Measurements from ENCODE around the gene FAM81A. TPM values are rescaled to one million over a fixed set of nuclear protein-coding genes. Genes with fewer than 3 reads are reported as not detected.
"Not testable (repeated sequence)": the region's sequence is repeated elsewhere in the genome, so short reads cannot be mapped to it uniquely, and the experiment has no call there.

Gene FAM81A
- total RNA-seq, 4 donors from 2014 or later: 0.80 to 8.4 (median 4.6) TPM; not detected in 1

DNA sequence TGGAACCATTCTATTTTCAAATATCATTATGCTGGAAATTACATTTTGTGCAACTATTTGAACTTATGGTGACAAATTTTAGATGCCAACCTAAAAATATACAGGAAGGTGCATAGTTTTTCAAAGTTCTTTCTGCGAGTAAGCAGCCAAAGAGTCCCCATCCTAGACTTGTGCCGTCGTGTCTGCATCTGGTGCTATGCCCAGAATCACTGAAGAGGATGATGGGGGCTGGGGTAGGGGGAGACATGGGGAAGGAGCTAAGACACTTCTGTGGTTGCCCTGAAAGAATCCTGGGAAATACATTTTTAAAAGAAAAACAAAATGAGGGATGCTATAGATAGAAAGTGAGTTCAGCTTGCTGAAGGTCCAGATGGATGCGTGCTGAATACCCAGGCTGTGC lies 21.2 kb upstream of the FAM81A start:
- Histone ChIP-seq H3K27ac (no peak overlapping the region), H3K9me3 (no peaks in the 10 kb centered on the region), H3K27me3 (no peaks in the 10 kb centered on the region), H3K4me3 (no peak overlapping the region), H3K4me1 (peaks cover 5 to 21% (median 19%) of the 10 kb centered on the region in 4 donors), H3K36me3 (no peaks in the 10 kb centered on the region)
- TF ChIP-seq POLR2AphosphoS5 (IDR thresholded peaks at IDR 0.05): no peak
- TF ChIP-seq EP300 (IDR thresholded peaks at IDR 0.05; ENCODE audit: low read depth): no peak
- no peak for TF ChIP-seq POLR2A (IDR thresholded peaks at IDR 0.05)
- intact Hi-C loops (cut with DNase I; ENCODE audit: low total_unique reads) (no loop called here), in situ Hi-C loops (cut with MboI; ENCODE audit: low pct_ligation_motif_present in 1 of 4, low pct_unique_long_range_greater_than_20kb in 1 of 4, low sequenced_read_pairs in 3 of 4) (no loop called here)
- 89 to 97% methylated on average over 4 of the region's 4 CpGs for WGBS, 2 donors (ENCODE audit: low coverage in 1 of 2)
- DNase-seq: no peak

- DNase-seq: no peak
- TF ChIP-seq POLR2AphosphoS5 (IDR thresholded peaks at IDR 0.05) (no peak), EP300 (IDR thresholded peaks at IDR 0.05; ENCODE audit: low read depth) (no peak), POLR2A (IDR thresholded peaks at IDR 0.05) (no peak)
- TF ChIP-seq, protein P1, sequence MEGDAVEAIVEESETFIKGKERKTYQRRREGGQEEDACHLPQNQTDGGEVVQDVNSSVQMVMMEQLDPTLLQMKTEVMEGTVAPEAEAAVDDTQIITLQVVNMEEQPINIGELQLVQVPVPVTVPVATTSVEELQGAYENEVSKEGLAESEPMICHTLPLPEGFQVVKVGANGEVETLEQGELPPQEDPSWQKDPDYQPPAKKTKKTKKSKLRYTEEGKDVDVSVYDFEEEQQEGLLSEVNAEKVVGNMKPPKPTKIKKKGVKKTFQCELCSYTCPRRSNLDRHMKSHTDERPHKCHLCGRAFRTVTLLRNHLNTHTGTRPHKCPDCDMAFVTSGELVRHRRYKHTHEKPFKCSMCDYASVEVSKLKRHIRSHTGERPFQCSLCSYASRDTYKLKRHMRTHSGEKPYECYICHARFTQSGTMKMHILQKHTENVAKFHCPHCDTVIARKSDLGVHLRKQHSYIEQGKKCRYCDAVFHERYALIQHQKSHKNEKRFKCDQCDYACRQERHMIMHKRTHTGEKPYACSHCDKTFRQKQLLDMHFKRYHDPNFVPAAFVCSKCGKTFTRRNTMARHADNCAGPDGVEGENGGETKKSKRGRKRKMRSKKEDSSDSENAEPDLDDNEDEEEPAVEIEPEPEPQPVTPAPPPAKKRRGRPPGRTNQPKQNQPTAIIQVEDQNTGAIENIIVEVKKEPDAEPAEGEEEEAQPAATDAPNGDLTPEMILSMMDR (IDR thresholded peaks at IDR 0.05): no peak
- in situ Hi-C loops (cut with MboI; ENCODE audit: low pct_ligation_motif_present in 1 of 4, low pct_unique_long_range_greater_than_20kb in 1 of 4, low sequenced_read_pairs in 3 of 4): no loop called here
- Histone ChIP-seq H3K9me3 (no peaks in the 10 kb centered on the region), H3K27me3 (no peaks in the 10 kb centered on the region), H3K27ac (no peak overlapping the region), H3K36me3 (no peaks in the 10 kb centered on the region), H3K4me3 (no peak overlapping the region), H3K4me1 (no peaks in the 10 kb centered on the region)
- WGBS, 2 donors (ENCODE audit: low coverage in 1 of 2): 57 to 68% methylated on average over 1 of the region's 1 CpG
- intact Hi-C loops (cut with DNase I; ENCODE audit: low total_unique reads): no loop called here
These were observed 18.8 kb upstream of the FAM81A start for GRCh38 chr15:59419170-59419569.

DNA sequence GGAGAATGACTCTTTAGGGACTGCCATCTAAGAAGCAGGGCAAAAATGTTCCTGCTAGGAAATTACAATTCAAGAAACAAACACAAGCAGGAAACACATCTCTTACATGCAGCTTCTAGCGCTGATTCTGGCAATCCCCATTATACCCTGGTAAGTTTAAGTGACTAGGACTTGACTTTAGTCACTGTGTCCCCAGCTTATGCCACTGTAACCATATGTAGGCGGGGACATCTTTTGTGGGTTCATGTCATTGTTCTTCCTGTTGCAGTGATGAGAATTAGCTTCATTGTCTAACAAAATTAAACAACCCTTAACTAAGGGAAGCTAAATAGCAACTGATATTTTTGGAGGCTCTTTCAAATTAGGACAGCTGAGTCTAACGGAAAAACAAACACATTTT lies 17.9 kb upstream of the FAM81A start:
- H3K4me3 ChIP-seq: no peak overlapping the region
- in situ Hi-C loops (cut with MboI; ENCODE audit: low pct_ligation_motif_present in 1 of 4, low pct_unique_long_range_greater_than_20kb in 1 of 4, low sequenced_read_pairs in 3 of 4): no loop called here
- 82 to 91% methylated on average over 1 to 3 of the region's 3 CpGs for WGBS, 2 donors (ENCODE audit: low coverage in 1 of 2)
- intact Hi-C loops (cut with DNase I; ENCODE audit: low total_unique reads): loop anchor here (2.0 kb wide), 1 partner anchor 27 kb away; no protein-coding TSS in a partner anchor
- no peaks in the 10 kb centered on the region for H3K9me3 ChIP-seq
- DNase-seq: no peak
- H3K36me3 ChIP-seq: no peaks in the 10 kb centered on the region
- H3K27ac ChIP-seq: no peak overlapping the region
- H3K4me1 ChIP-seq: no peaks in the 10 kb centered on the region
- TF ChIP-seq, protein P1 (IDR thresholded peaks at IDR 0.05): no peak
- no peak for TF ChIP-seq POLR2AphosphoS5 (IDR thresholded peaks at IDR 0.05)
- TF ChIP-seq EP300 (IDR thresholded peaks at IDR 0.05; ENCODE audit: low read depth): no peak
- TF ChIP-seq POLR2A (IDR thresholded peaks at IDR 0.05): no peak
- no peaks in the 10 kb centered on the region for H3K27me3 ChIP-seq

GRCh38 chr15:59420986-59421618 lies 16.9 kb upstream of the FAM81A start:
- no peaks in the 10 kb centered on the region for H3K36me3 ChIP-seq
- no peaks in the 10 kb centered on the region for H3K9me3 ChIP-seq
- intact Hi-C loops (cut with DNase I; ENCODE audit: low total_unique reads) (loop anchor here (2.0 kb wide), 1 partner anchor 28 kb away; no protein-coding TSS in a partner anchor), in situ Hi-C loops (cut with MboI; ENCODE audit: low pct_ligation_motif_present in 1 of 4, low pct_unique_long_range_greater_than_20kb in 1 of 4, low sequenced_read_pairs in 3 of 4) (no loop called here)
- no peaks in the 10 kb centered on the region for H3K4me1 ChIP-seq
- no peaks in the 10 kb centered on the region for H3K27me3 ChIP-seq
- H3K27ac ChIP-seq: no peak overlapping the region
- H3K4me3 ChIP-seq: no peak overlapping the region
- no peak for TF ChIP-seq EP300 (IDR thresholded peaks at IDR 0.05; ENCODE audit: low read depth)
- TF ChIP-seq POLR2A (IDR thresholded peaks at IDR 0.05): no peak
- no peak for DNase-seq
- 42 to 63% methylated on average over 2 to 12 of the region's 16 CpGs for WGBS, 2 donors (ENCODE audit: low coverage in 1 of 2)

- no peak overlapping the region for H3K4me3 ChIP-seq
- no peaks in the 10 kb centered on the region for H3K27me3 ChIP-seq
- in situ Hi-C loops (cut with MboI; ENCODE audit: low pct_ligation_motif_present in 1 of 4, low pct_unique_long_range_greater_than_20kb in 1 of 4, low sequenced_read_pairs in 3 of 4) (no loop called here), intact Hi-C loops (cut with DNase I; ENCODE audit: low total_unique reads) (no loop called here)
- H3K4me1 ChIP-seq: no peaks in the 10 kb centered on the region
- no peak for DNase-seq
- H3K36me3 ChIP-seq: no peaks in the 10 kb centered on the region
- H3K27ac ChIP-seq: no peak overlapping the region
- 24 to 48% methylated on average over 5 of the region's 5 CpGs for WGBS, 2 donors (ENCODE audit: low coverage in 1 of 2)
- H3K9me3 ChIP-seq: no peaks in the 10 kb centered on the region
- TF ChIP-seq, protein P1 (IDR thresholded peaks at IDR 0.05): no peak
- no peak for TF ChIP-seq POLR2AphosphoS5 (IDR thresholded peaks at IDR 0.05)
- TF ChIP-seq POLR2A (IDR thresholded peaks at IDR 0.05): no peak
- no peak for TF ChIP-seq EP300 (IDR thresholded peaks at IDR 0.05; ENCODE audit: low read depth)
These were observed 13.4 kb upstream of the FAM81A start for GRCh38 chr15:59424616-59425015.

GRCh38 chr15:59428898-59429297 lies 9.1 kb upstream of the FAM81A start:
- H3K4me1 ChIP-seq; H3K27me3 ChIP-seq; H3K27ac ChIP-seq; DNase-seq; H3K9me3 ChIP-seq; intact Hi-C loops (cut with DNase I; ENCODE audit: low total_unique reads); H3K4me3 ChIP-seq; in situ Hi-C loops (cut with MboI; ENCODE audit: low pct_ligation_motif_present in 1 of 4, low pct_unique_long_range_greater_than_20kb in 1 of 4, low sequenced_read_pairs in 3 of 4); H3K36me3 ChIP-seq: not testable (repeated sequence)
- WGBS, 2 donors (ENCODE audit: low coverage in 1 of 2): 41 to 86% methylated on average over 3 of the region's 3 CpGs

All from transverse colon (tissue), 4 donors.